ENCODE measurements around the gene TRIM73.
"Not testable (repeated sequence)": the region's sequence is repeated elsewhere in the genome, so short reads cannot be mapped to it uniquely, and the experiment has no call there.

- TF ChIP-seq CTCF (IDR thresholded peaks at IDR 0.05; ENCODE audit: low read depth, low read length); POLR2A (IDR thresholded peaks at IDR 0.05; ENCODE audit: extremely low read depth, insufficient read length); MAX (IDR thresholded peaks at IDR 0.05; ENCODE audit: low read depth, low read length); MYC (IDR thresholded peaks at IDR 0.05; ENCODE audit: low read depth, low read length): not testable (repeated sequence)
These were observed 5.1 kb downstream of the TRIM73 start for GRCh38 chr7:75400575-75400974.

All from NB4 (cell line).